ENCODE measurements around the gene CDH5. TPM values are rescaled to one million over a fixed set of nuclear protein-coding genes. Genes with fewer than 3 reads are reported as not detected.
A peak's percentile ranks its signal among the peaks of the same experiment; 100 is the strongest.

Gene CDH5
- total and polyA plus RNA-seq, 2 of the 13 experiments (the other 11 are each of a cell fraction or from before 2014, with no cell fraction given) = 0.71 to 1.1 TPM

DNA sequence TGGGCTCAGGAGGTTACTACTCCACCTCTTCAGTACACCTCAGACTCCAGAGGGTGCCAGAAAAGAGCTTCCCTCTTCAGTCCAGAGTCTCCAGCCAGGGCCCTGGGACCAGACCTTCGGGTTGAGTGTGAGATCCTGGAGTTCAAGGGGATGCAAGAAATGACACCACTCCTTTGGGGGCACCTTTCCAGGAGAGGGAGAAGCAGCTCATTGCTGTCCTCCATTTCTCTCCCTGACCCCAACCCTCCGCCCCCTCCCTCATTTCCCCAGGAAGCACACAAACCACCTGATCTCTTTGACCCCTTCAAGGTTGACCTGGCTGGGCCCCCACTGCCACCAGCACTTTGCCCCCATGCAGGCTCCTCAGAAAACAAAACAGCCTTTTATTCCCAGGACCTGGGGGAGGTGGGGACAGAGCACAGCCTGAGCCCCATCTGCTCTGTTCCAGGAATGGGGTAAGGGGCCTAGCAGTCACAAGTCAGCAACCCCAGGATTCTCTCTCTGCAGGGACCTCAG is 21.4 kb downstream of the CDH5 start:
- no TSS peak for BruUV-seq (replicated peaks)
- Histone ChIP-seq H3K9ac (ENCODE audit: insufficient read depth, low read depth, low read length) (peak overlapping the region; percentile 28; the same call in 1 of the 2 replicates), H3K79me2 (ENCODE audit: insufficient read depth, low read length) (no peaks in the 10 kb centered on the region), H3K4me1 (ENCODE audit: insufficient read depth, low read length) (peaks cover 38% of the 10 kb centered on the region), H3K36me3 (replicated peaks in 1 of 2; ENCODE audit: control insufficient read depth in 1 of 2, insufficient read depth in 2 of 2, low read length in 2 of 2) (no peaks in the 10 kb centered on the region), H3K27me3 (ENCODE audit: control insufficient read depth in 1 of 2, insufficient read depth in 2 of 2, low read length in 2 of 2) (no peaks in the 10 kb centered on the region), H3K4me3 (replicated peaks in 1 of 3; ENCODE audit: insufficient read depth in 1 of 3, low read depth in 2 of 3, low read length in 3 of 3) (peak overlapping the region in 1 of 3 experiments; percentile 31; a peak in 2 of 6 replicates), H3K4me2 (ENCODE audit: low read depth, low read length) (peak overlapping the region; percentile 62), H3K9me3 (ENCODE audit: low read length) (no peaks in the 10 kb centered on the region), H3K27ac (ENCODE audit: extremely low read length, insufficient read depth, low read length) (peak overlapping the region; percentile 57), H4K20me1 (ENCODE audit: insufficient read depth, low read length) (no peaks in the 10 kb centered on the region), H2AFZ (ENCODE audit: low read length) (no peak overlapping the region)
- whole genome bisulfite sequencing (ENCODE audit: low lambda C conversion rate) = 9% methylated on average over 2 of the region's 2 CpGs
- DNase-seq (ENCODE audit: low spot score) (peak; percentile 41), FAIRE-seq (peak; percentile 83), ATAC-seq (peak; percentile 72)
- in situ Hi-C loops (cut with HindIII; ENCODE audit: extremely low pct_ligation_motif_present, low pct_unique_long_range_greater_than_20kb) = no loop called here
- intact Hi-C loops (cut with micrococcal nuclease; ENCODE audit: unreplicated experiment) = no loop called here
- ChIA-PET POLR2A (no interaction called here), CTCF (ENCODE audit: low intra/inter-chr PET ratio, low total read pairs) (no interaction called here)
- TF ChIP-seq, protein P1, sequence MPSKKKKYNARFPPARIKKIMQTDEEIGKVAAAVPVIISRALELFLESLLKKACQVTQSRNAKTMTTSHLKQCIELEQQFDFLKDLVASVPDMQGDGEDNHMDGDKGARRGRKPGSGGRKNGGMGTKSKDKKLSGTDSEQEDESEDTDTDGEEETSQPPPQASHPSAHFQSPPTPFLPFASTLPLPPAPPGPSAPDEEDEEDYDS (CRISPR knock-in tag; IDR thresholded peaks at IDR 0.05) = no peak
- TF ChIP-seq ARNT2 (CRISPR knock-in tag; IDR thresholded peaks at IDR 0.05; ENCODE audit: low read depth) = 0 out of 2 replicates have a peak, but pooled peaks have one; percentile 19
- 0 out of 2 replicates have a peak, but pooled peaks have one; percentile 27 for TF ChIP-seq NFIC (IDR thresholded peaks at IDR 0.05; ENCODE audit: low read length)
- TF ChIP-seq HNRNPL (IDR thresholded peaks at IDR 0.05; ENCODE audit: low read depth, low read length) = no peak
- 0 out of 2 replicates have a peak, but pooled peaks have one; percentile 36 for TF ChIP-seq KDM6A (CRISPR knock-in tag; IDR thresholded peaks at IDR 0.05; ENCODE audit: low read depth)
- TF ChIP-seq NR2F6 (IDR thresholded peaks at IDR 0.05) = peak; percentile 85
- peak; percentile 61 for TF ChIP-seq NR2F6 (CRISPR knock-in tag; IDR thresholded peaks at IDR 0.05)
- TF ChIP-seq HNF4G (IDR thresholded peaks at IDR 0.05; ENCODE audit: borderline replicate concordance, low read depth, low read length) = peak; percentile 69
- peak; percentile 71; the same call in 1 of the 2 replicates for TF ChIP-seq HNF4G (CRISPR knock-in tag; IDR thresholded peaks at IDR 0.05; ENCODE audit: borderline replicate concordance, low read depth)
- TF ChIP-seq XRCC5 (optimal IDR thresholded peaks at IDR 0.05; ENCODE audit: low read length) = no peak
- TF ChIP-seq ZFY (CRISPR knock-in tag; IDR thresholded peaks at IDR 0.05) = peak; percentile 42; the same call in 1 of the 2 replicates
- TF ChIP-seq ZNF20 (CRISPR knock-in tag; IDR thresholded peaks at IDR 0.05) = no peak
- TF ChIP-seq ZFX (CRISPR knock-in tag; IDR thresholded peaks at IDR 0.05; ENCODE audit: low read depth) = peak; percentile 55
- no peak for TF ChIP-seq ZNF235 (CRISPR knock-in tag; IDR thresholded peaks at IDR 0.05; ENCODE audit: borderline replicate concordance)
- TF ChIP-seq LCORL (IDR thresholded peaks at IDR 0.05) = no peak
- TF ChIP-seq LCORL (CRISPR knock-in tag; IDR thresholded peaks at IDR 0.05) = peak; percentile 73
- TF ChIP-seq ZNF841 (CRISPR knock-in tag; IDR thresholded peaks at IDR 0.05; ENCODE audit: borderline replicate concordance) = no peak
- no peak for TF ChIP-seq MZF1 (CRISPR knock-in tag; IDR thresholded peaks at IDR 0.05; ENCODE audit: borderline replicate concordance)
- TF ChIP-seq, protein P2, sequence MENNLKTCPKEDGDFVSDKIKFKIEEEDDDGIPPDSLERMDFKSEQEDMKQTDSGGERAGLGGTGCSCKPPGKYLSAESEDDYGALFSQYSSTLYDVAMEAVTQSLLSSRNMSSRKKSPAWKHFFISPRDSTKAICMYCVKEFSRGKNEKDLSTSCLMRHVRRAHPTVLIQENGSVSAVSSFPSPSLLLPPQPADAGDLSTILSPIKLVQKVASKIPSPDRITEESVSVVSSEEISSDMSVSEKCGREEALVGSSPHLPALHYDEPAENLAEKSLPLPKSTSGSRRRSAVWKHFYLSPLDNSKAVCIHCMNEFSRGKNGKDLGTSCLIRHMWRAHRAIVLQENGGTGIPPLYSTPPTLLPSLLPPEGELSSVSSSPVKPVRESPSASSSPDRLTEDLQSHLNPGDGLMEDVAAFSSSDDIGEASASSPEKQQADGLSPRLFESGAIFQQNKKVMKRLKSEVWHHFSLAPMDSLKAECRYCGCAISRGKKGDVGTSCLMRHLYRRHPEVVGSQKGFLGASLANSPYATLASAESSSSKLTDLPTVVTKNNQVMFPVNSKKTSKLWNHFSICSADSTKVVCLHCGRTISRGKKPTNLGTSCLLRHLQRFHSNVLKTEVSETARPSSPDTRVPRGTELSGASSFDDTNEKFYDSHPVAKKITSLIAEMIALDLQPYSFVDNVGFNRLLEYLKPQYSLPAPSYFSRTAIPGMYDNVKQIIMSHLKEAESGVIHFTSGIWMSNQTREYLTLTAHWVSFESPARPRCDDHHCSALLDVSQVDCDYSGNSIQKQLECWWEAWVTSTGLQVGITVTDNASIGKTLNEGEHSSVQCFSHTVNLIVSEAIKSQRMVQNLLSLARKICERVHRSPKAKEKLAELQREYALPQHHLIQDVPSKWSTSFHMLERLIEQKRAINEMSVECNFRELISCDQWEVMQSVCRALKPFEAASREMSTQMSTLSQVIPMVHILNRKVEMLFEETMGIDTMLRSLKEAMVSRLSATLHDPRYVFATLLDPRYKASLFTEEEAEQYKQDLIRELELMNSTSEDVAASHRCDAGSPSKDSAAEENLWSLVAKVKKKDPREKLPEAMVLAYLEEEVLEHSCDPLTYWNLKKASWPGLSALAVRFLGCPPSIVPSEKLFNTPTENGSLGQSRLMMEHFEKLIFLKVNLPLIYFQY (CRISPR knock-in tag; IDR thresholded peaks at IDR 0.05; ENCODE audit: borderline replicate concordance) = no peak
- TF ChIP-seq SALL1 (CRISPR knock-in tag; IDR thresholded peaks at IDR 0.05) = peak; percentile 47; the same call in 1 of the 2 replicates
- TF ChIP-seq NR1H2 (CRISPR knock-in tag; IDR thresholded peaks at IDR 0.05; ENCODE audit: borderline replicate concordance, low read depth) = no peak
- TF ChIP-seq SRSF1 (optimal IDR thresholded peaks at IDR 0.05; ENCODE audit: low read depth, low read length) = peak; percentile 88
- no peak for TF ChIP-seq SOX13 (IDR thresholded peaks at IDR 0.05)
- TF ChIP-seq SOX13 (CRISPR knock-in tag; conservative IDR thresholded peaks at IDR 0.05 in 1 of 2, IDR thresholded peaks at IDR 0.05 in 1 of 2) = 0 out of 4 replicates have a peak, but pooled peaks of 1 of the 2 experiments have one; percentile 10

All from HepG2 (cell line).